SK-N-SH treated with all-trans-retinoic acid at 6 μM for 48 hours (cell line): ENCODE data around the gene MGARP.

Experiments used
- ATAC-seq: fragments of 200-7000 bp; cut with Tn5 transposase; 3 replicates; pipeline ENCODE4 v1.9.1; 2020; ENCODE audit warnings: mild to moderate bottlenecking, moderate library complexity
- ARNTL ChIP-seq: fragments of 450-650 bp; formaldehyde crosslinking; IDR thresholded peaks from 2 replicates; pipeline ENCODE4 v1.5.0; 2020; ENCODE audit warnings: low read depth, mild to moderate bottlenecking, moderate library complexity, borderline replicate concordance
- BACH2 ChIP-seq: fragments of 250-450 bp; sonication (Bioruptor Pico); IDR thresholded peaks from 2 replicates; pipeline ENCODE4 v1.9.0; 2021; ENCODE audit warnings: mild to moderate bottlenecking, borderline replicate concordance
- CSDC2 ChIP-seq: fragments of 250-450 bp; sonication (Bioruptor Pico); IDR thresholded peaks from 2 replicates; pipeline ENCODE4 v1.5.0; 2020; ENCODE audit warnings: mild to moderate bottlenecking, moderate library complexity
- ESRRG ChIP-seq: fragments of 250-450 bp; sonication (Bioruptor Pico); IDR thresholded peaks from 2 replicates; pipeline ENCODE4 v1.6.1; 2021; ENCODE audit warnings: mild to moderate bottlenecking
- ISL1 ChIP-seq: fragments of 250-450 bp; sonication (Bioruptor Pico); IDR thresholded peaks from 2 replicates; pipeline ENCODE4 v2.1.2; 2022; ENCODE audit warnings: mild to moderate bottlenecking, moderate library complexity
- OSR1 ChIP-seq: fragments of 250-450 bp; sonication (Bioruptor Pico); IDR thresholded peaks from 2 replicates; pipeline ENCODE4 v1.8.0; 2022; ENCODE audit warnings: moderate library complexity, mild to moderate bottlenecking, inconsistent platforms
- PPARA ChIP-seq: fragments of 250-450 bp; sonication (Bioruptor Pico); IDR thresholded peaks from 2 replicates; pipeline ENCODE4 v1.5.0; 2020; ENCODE audit warnings: mild to moderate bottlenecking, borderline replicate concordance
- RARB ChIP-seq: fragments of 250-450 bp; sonication (Bioruptor Pico); IDR thresholded peaks from 2 replicates; pipeline ENCODE4 v1.8.0; 2021; ENCODE audit warnings: mild to moderate bottlenecking, moderate library complexity
- SNAI2 ChIP-seq: fragments of 250-450 bp; sonication (Bioruptor Pico); IDR thresholded peaks from 2 replicates; pipeline ENCODE4 v1.5.0; 2020; ENCODE audit warnings: mild to moderate bottlenecking, moderate library complexity
- TCF4 ChIP-seq: fragments of 250-450 bp; sonication (Bioruptor Pico); IDR thresholded peaks from 2 replicates; pipeline ENCODE4 v1.8.0; 2021; ENCODE audit warnings: mild to moderate bottlenecking, moderate library complexity, borderline replicate concordance
- TOX ChIP-seq: fragments of 250-450 bp; sonication (Bioruptor Pico); IDR thresholded peaks from 2 replicates; pipeline ENCODE4 v1.8.0; 2021; ENCODE audit warnings: mild to moderate bottlenecking, moderate library complexity, borderline replicate concordance
- ZFP3 ChIP-seq: fragments of 250-450 bp; sonication (Bioruptor Pico); IDR thresholded peaks from 2 replicates; pipeline ENCODE4 v1.5.0; 2020; ENCODE audit warnings: mild to moderate bottlenecking, moderate library complexity
- ZNF565 ChIP-seq: fragments of 450-650 bp; formaldehyde crosslinking; conservative IDR thresholded peaks from 2 replicates; pipeline ENCODE4 v1.5.0; 2020; ENCODE audit warnings: low read depth, mild to moderate bottlenecking, moderate library complexity
- ZNF70 ChIP-seq: fragments of 450-650 bp; formaldehyde crosslinking; IDR thresholded peaks from 2 replicates; pipeline ENCODE4 v1.5.0; 2020; ENCODE audit warnings: mild to moderate bottlenecking, moderate library complexity
- TF ChIP-seq, protein P1 (sequence below): fragments of 250-450 bp; sonication (Bioruptor Pico); IDR thresholded peaks from 2 replicates; pipeline ENCODE4 v1.5.1; 2020; ENCODE audit warnings: low read depth, mild to moderate bottlenecking, moderate library complexity
- TF ChIP-seq, protein P2 (sequence below): fragments of 250-450 bp; sonication (Bioruptor Pico); IDR thresholded peaks from 2 replicates; pipeline ENCODE4 v1.5.1; 2021; ENCODE audit warnings: mild to moderate bottlenecking, moderate library complexity
- TF ChIP-seq, protein P3 (sequence below): fragments of 250-450 bp; sonication (Bioruptor Pico); IDR thresholded peaks from 2 replicates; pipeline ENCODE4 v1.5.0; 2020; ENCODE audit warnings: mild to moderate bottlenecking, moderate library complexity
- TF ChIP-seq, protein P4 (sequence below): fragments of 250-450 bp; sonication (Bioruptor Pico); IDR thresholded peaks from 2 replicates; pipeline ENCODE4 v1.8.0; 2021; ENCODE audit warnings: low read depth, mild to moderate bottlenecking, moderate library complexity, borderline replicate concordance

The MGARP gene

DNA sequence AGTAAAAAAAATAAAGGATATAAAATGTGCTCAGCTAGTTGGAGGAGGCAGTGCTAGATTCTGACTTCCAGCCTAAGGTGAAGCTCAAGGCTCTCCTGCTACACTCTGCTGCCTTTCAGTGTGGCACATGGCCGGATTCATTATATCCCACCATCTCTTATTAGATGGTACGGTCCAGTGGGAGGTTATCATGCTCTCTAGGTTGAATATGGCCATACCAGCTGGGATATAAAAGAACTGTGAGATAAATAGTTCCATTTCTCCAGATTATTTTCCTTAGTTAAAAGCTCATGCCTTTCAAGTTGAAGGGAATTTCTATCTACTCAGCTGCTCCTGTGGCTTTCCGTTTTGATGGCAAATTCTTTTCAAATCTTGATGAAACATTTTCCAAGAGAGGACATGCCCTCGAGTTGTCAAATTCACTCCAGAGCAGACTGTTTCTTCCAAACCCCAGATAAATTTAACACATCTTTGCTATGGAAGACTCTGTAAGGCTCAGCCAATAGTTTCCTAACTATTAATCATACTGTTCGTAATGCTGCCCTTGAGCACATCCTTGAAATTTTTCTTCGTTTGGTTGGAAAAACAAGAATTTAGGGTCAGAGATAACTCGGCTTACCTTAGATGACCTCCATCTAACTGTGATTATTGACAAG, 2.2 kb upstream of the MGARP start:
- TF ChIP-seq RARB (CRISPR knock-in tag), result no peak
- TF ChIP-seq, protein P1, sequence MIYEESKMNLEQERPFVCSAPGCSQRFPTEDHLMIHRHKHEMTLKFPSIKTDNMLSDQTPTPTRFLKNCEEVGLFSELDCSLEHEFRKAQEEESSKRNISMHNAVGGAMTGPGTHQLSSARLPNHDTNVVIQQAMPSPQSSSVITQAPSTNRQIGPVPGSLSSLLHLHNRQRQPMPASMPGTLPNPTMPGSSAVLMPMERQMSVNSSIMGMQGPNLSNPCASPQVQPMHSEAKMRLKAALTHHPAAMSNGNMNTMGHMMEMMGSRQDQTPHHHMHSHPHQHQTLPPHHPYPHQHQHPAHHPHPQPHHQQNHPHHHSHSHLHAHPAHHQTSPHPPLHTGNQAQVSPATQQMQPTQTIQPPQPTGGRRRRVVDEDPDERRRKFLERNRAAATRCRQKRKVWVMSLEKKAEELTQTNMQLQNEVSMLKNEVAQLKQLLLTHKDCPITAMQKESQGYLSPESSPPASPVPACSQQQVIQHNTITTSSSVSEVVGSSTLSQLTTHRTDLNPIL (CRISPR knock-in tag), result no peak
- TF ChIP-seq ZNF565 (CRISPR knock-in tag), result no peak
- TF ChIP-seq, all 23 proteins: peak for 0
- peak; percentile 62 for ATAC-seq

DNA sequence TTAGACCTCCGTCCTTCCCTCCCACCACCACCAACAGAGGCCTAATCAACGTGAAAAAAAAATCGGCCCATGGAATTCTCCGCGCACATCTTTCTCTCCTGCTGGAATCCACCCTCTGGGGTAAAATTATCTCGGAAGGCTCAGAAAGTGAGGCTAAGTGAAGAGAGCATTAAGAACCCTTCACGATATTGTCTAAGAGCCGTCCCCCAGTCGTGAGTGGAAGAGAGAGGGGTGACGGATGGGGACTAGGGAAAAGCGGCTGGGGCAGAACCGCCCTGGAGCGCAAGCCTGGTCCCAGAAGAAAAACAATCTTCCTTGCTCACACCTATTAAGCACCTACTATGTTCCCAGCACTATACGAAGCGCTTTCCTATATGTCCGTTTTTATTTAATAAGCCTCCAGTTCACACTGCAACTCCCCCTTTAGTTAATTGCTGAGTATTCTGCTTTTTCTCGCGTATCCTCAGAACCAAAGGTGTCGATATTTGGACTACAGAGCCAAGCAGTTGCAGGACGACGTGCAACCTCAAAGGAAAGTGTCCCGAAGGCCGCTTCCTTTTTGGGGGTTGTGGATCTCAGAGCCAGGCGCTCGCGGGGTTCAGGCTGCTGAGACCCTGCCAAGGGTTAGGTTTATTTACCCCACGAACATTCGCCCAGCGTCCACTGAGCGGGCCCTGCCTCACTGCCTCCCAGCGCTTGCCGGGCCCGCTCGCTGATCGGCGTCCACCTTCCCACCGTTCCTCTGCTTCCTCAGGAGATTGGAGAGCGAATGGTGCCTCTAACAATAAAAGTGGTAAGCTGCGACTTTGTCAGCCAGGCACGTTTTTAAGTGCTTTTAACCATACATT, 889 bp downstream of the MGARP start:
- ATAC-seq, result 0 out of 3 replicates have a peak, but pooled peaks have one; percentile 17
- TF ChIP-seq, protein P2, sequence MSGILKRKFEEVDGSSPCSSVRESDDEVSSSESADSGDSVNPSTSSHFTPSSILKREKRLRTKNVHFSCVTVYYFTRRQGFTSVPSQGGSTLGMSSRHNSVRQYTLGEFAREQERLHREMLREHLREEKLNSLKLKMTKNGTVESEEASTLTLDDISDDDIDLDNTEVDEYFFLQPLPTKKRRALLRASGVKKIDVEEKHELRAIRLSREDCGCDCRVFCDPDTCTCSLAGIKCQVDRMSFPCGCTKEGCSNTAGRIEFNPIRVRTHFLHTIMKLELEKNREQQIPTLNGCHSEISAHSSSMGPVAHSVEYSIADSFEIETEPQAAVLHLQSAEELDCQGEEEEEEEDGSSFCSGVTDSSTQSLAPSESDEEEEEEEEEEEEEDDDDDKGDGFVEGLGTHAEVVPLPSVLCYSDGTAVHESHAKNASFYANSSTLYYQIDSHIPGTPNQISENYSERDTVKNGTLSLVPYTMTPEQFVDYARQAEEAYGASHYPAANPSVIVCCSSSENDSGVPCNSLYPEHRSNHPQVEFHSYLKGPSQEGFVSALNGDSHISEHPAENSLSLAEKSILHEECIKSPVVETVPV (CRISPR knock-in tag), result no peak
- TF ChIP-seq ZFP3 (CRISPR knock-in tag) (no peak), OSR1 (CRISPR knock-in tag) (no peak), TOX (CRISPR knock-in tag) (no peak), SNAI2 (CRISPR knock-in tag) (no peak), ISL1 (no peak), ZNF70 (CRISPR knock-in tag) (no peak), ARNTL (CRISPR knock-in tag) (no peak), PPARA (no peak), TCF4 (no peak), ESRRG (no peak)
- TF ChIP-seq, protein P3, sequence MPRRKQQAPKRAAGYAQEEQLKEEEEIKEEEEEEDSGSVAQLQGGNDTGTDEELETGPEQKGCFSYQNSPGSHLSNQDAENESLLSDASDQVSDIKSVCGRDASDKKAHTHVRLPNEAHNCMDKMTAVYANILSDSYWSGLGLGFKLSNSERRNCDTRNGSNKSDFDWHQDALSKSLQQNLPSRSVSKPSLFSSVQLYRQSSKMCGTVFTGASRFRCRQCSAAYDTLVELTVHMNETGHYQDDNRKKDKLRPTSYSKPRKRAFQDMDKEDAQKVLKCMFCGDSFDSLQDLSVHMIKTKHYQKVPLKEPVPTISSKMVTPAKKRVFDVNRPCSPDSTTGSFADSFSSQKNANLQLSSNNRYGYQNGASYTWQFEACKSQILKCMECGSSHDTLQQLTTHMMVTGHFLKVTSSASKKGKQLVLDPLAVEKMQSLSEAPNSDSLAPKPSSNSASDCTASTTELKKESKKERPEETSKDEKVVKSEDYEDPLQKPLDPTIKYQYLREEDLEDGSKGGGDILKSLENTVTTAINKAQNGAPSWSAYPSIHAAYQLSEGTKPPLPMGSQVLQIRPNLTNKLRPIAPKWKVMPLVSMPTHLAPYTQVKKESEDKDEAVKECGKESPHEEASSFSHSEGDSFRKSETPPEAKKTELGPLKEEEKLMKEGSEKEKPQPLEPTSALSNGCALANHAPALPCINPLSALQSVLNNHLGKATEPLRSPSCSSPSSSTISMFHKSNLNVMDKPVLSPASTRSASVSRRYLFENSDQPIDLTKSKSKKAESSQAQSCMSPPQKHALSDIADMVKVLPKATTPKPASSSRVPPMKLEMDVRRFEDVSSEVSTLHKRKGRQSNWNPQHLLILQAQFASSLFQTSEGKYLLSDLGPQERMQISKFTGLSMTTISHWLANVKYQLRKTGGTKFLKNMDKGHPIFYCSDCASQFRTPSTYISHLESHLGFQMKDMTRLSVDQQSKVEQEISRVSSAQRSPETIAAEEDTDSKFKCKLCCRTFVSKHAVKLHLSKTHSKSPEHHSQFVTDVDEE (CRISPR knock-in tag), result no peak
- TF ChIP-seq, protein P1 (CRISPR knock-in tag), result no peak
- TF ChIP-seq, protein P4, sequence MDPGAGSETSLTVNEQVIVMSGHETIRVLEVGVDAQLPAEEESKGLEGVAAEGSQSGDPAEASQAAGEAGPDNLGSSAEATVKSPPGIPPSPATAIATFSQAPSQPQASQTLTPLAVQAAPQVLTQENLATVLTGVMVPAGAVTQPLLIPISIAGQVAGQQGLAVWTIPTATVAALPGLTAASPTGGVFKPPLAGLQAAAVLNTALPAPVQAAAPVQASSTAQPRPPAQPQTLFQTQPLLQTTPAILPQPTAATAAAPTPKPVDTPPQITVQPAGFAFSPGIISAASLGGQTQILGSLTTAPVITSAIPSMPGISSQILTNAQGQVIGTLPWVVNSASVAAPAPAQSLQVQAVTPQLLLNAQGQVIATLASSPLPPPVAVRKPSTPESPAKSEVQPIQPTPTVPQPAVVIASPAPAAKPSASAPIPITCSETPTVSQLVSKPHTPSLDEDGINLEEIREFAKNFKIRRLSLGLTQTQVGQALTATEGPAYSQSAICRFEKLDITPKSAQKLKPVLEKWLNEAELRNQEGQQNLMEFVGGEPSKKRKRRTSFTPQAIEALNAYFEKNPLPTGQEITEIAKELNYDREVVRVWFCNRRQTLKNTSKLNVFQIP, result no peak

DNA sequence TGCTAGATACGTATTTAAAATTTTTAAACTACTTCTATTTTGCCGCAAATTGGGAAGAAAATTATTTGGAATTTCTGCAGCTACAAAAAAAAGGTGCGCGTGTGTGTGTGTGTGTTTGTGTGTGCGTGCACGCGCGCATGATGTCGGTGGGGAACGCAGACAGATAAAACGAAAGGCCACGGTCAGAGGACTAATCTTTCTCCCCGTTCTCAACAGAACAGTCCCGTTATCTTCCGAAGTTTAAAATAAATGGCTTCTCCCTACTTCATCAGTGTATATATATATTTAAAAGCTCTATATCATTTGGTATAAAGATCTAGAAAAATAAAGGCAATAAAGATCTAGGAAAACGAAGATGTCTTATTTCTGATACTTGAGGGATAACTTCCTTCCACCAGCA, 1.5 kb downstream of the MGARP start:
- no peak for ATAC-seq
- no peak for TF ChIP-seq OSR1 (CRISPR knock-in tag)
- TF ChIP-seq, protein P3 (CRISPR knock-in tag), result no peak
- TF ChIP-seq, protein P4, result no peak
- no peak for TF ChIP-seq ZFP3 (CRISPR knock-in tag)
- TF ChIP-seq BACH2 (CRISPR knock-in tag), result no peak
- TF ChIP-seq, protein P2 (CRISPR knock-in tag), result no peak
- no peak for TF ChIP-seq TCF4
- no peak for TF ChIP-seq CSDC2 (CRISPR knock-in tag)
- TF ChIP-seq, protein P1 (CRISPR knock-in tag), result no peak
- no peak for TF ChIP-seq ARNTL (CRISPR knock-in tag)
- TF ChIP-seq ISL1, result no peak
